Vagina (tissue), 2 donors: Measurements from ENCODE around the gene APOA1.

Experiments
- CTCF ChIP-seq, 3 experiments: fragments of 450-650 bp in 2 of 3; fragments of 200-600 bp in 1 of 3; sonication (generic) in 1 of 3; IDR thresholded peaks; one replicate each; pipeline ENCODE4 v1.5.1; 2017 to 2019; ENCODE audit warnings: antibody characterized with exemption in 3 of 3, mild to moderate bottlenecking in 2 of 3, moderate library complexity in 2 of 3
- POLR2A ChIP-seq, 2 donors: fragments of 450-650 bp; IDR thresholded peaks; one replicate each; pipeline ENCODE4 v1.6.1; 2017; ENCODE audit warnings: antibody characterized with exemption in 2 of 2, mild to moderate bottlenecking in 2 of 2, moderate library complexity in 2 of 2
- POLR2AphosphoS5 ChIP-seq, 2 donors: sonication (generic); formaldehyde crosslinking; IDR thresholded peaks; one replicate each; pipeline ENCODE4 v1.9.0; 2017; ENCODE audit warnings: antibody characterized with exemption in 2 of 2, mild to moderate bottlenecking in 2 of 2, low read depth in 1 of 2; ENCODE audit not compliant: insufficient read depth in 1 of 2

- TF ChIP-seq POLR2A (IDR thresholded peaks at IDR 0.05) = no peak
- TF ChIP-seq CTCF (IDR thresholded peaks at IDR 0.05) = no peak
- no peak for TF ChIP-seq POLR2AphosphoS5 (IDR thresholded peaks at IDR 0.05; ENCODE audit: insufficient read depth in 1 of 2, low read depth in 1 of 2)
These were observed 29.5 kb upstream of the APOA1 start for GRCh38 chr11:116866804-116867455.
